HEK293T (cell line): ENCODE results near the gene SEMA5A.

ENCODE experiments used
- BHLHE40 ChIP-seq: fragments of 450-650 bp; IDR thresholded peaks from 2 replicates; pipeline ENCODE4 v1.6.1; 2016; ENCODE audit warnings: mild to moderate bottlenecking, moderate library complexity, borderline replicate concordance
- FOXK2 ChIP-seq: fragments of 450-650 bp; IDR thresholded peaks from 2 replicates; pipeline ENCODE4 v1.6.1; 2016; ENCODE audit warnings: mild to moderate bottlenecking
- FOXM1 ChIP-seq: fragments of 450-650 bp; IDR thresholded peaks from 2 replicates; pipeline ENCODE4 v1.6.1; 2017; ENCODE audit warnings: mild to moderate bottlenecking, borderline replicate concordance
- PKNOX1 ChIP-seq: fragments of 450-650 bp; IDR thresholded peaks from 2 replicates; pipeline ENCODE4 v1.6.1; 2016
- SP1 ChIP-seq: fragments of 450-650 bp; IDR thresholded peaks from 2 replicates; pipeline ENCODE4 v1.6.1; 2017
- SUZ12 ChIP-seq: fragments of 450-650 bp; IDR thresholded peaks from 2 replicates; pipeline ENCODE4 v1.6.1; 2016; ENCODE audit warnings: mild to moderate bottlenecking
- ZNF384 ChIP-seq: fragments of 450-650 bp; IDR thresholded peaks from 2 replicates; pipeline ENCODE4 v1.6.1; 2016

- TF ChIP-seq ZNF384, result no peak
- TF ChIP-seq FOXK2, result no peak
- TF ChIP-seq SUZ12, result no peak
- no peak for TF ChIP-seq BHLHE40
- TF ChIP-seq SP1, result no peak
- TF ChIP-seq PKNOX1, result no peak
- no peak for TF ChIP-seq FOXM1
These were observed 430.8 kb downstream of the SEMA5A start for GRCh38 chr5:9115093-9115492.
